ENCODE data around the gene TMEM178B.

TMEM178B gene

GRCh38 chr7:141436575-141437075 is 362.8 kb downstream of the TMEM178B start:
- no peak for DNase-seq

GRCh38 chr7:141439164-141439563 is 365.3 kb downstream of the TMEM178B start:
- DNase-seq = no peak

GRCh38 chr7:141439776-141440175 is 365.9 kb downstream of the TMEM178B start:
- no peak for DNase-seq

DNA sequence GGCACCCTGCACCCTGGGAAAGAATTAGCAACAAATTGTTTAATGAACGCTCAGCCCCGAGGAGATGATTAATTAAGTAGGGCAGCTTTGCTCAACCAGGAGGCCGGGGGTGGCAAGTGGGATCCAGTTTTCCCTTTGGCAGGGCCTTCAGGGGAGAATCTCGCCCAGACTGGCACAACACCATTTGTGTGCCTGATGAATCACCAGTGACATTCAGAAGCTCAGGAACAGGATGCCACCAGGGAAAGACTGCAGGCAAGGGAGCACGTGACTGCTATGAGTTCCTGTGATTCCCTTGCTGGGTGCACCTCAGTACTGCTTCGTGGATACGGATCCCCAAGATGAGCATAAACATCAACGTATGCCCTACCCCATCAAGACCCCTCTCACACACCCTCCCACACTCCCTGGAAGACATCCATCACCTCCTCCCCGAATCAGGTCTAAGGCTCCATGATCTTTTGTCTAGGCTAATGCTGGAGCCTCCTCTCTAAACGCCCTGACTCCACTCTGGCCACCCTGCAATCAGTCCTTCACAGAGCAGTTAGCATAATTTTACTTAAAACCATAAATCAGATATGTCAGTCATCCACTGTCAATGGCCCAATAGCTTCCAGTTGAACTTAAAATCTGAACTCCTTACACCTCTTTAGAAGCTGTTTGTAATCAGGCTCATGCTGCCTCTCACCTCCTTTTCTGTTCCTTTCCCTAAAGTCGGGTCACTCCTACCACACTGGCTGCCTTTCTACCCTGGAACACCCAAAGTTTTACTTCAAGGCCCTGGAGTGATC is 368.2 kb downstream of the TMEM178B start:
- DNase-seq = no peak

DNA sequence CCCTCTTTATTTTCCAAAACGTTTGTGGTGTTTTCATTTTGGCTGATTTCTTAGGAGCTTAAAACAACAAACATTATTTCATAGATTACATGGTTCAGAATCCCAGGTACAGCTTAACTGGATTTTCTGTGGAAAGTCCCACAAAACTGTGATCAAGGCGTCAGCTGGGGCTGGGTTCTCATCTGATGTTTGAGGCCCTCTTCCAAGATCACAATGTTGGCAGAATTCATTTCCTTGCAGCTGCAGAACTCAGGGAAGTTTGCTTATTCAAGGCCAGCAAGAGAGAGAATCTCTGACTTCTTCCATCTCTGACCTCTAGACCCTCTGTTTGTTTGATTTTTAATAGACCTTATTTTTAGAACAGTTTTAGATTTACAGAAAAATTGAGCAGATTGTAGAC is 368.9 kb downstream of the TMEM178B start:
- no peak for DNase-seq

DNA sequence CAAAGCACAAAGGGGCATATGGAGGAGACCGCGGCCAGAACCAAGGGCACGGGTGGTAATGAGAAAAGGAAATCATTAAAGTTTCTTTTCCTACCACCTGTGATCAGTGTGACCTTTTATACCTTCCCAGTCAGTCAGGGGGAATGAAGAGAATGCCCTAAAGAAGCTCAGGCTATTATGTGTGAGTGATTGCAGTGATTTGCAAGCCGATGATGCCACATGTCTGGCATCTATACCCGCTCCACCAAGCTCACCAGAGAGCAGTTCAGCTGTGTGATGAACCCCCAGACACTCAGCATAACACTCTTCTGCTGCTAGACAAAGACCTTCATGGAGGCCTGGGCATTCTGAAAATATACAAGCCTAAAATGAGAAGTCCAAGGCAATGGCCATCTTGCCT is 371.1 kb downstream of the TMEM178B start:
- no peak for DNase-seq

GRCh38 chr7:141451232-141451631 is 377.4 kb downstream of the TMEM178B start:
- no peak for DNase-seq

GRCh38 chr7:141452911-141453310 is 379.0 kb downstream of the TMEM178B start:
- no peak for DNase-seq

GRCh38 chr7:141454338-141454737 is 380.5 kb downstream of the TMEM178B start:
- DNase-seq = no peak

GRCh38 chr7:141455723-141456122 is 381.9 kb downstream of the TMEM178B start:
- DNase-seq = no peak

- DNase-seq = no peak
Observed at GRCh38 chr7:141456298-141456697, 382.4 kb downstream of the TMEM178B start.

DNA sequence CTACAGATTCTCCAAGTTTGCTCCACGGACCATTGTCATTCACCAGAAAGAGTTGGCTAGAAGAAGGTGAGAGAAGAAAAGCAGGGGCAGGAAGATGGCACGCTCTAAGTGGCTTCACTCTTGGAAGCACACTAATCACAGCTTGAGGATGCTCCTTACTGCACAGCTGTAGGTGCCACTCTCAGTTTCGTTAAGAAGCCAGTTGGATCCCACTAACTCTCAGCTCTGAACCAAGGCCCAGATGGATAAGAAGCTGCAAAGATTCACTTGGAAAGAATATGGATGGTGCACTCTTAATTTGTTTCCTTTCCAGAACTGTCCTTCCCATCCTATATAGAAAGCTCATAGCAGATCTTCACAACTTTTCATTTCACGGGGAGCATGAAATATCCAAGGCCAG is 382.8 kb downstream of the TMEM178B start:
- no peak for DNase-seq

GRCh38 chr7:141460781-141461715 is 387.2 kb downstream of the TMEM178B start:
- peak in 1 of 2 donors; percentile 78 for DNase-seq

GRCh38 chr7:141461924-141462323 is 388.1 kb downstream of the TMEM178B start:
- no peak for DNase-seq

DNA sequence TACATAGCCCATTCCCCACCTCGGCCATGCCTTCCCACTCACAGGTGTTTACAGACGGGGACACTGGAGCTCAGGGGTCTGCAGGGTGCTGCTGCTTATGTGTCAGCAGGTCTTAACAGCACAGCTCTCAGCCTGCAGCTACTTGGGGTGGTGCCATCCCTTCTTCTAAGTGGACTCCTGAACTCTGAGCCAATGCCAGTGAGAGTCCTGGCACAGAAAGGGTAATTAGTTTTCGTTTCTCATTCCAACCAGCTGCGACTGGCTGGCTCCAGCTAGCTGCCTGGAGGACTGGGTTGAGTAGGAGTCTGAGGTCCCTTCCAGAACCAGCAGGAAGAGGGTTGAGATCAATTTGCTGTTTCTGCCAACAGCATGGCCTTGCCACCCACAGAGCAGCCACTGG is 389.1 kb downstream of the TMEM178B start:
- peak; percentile 15 to 21 for DNase-seq

DNA sequence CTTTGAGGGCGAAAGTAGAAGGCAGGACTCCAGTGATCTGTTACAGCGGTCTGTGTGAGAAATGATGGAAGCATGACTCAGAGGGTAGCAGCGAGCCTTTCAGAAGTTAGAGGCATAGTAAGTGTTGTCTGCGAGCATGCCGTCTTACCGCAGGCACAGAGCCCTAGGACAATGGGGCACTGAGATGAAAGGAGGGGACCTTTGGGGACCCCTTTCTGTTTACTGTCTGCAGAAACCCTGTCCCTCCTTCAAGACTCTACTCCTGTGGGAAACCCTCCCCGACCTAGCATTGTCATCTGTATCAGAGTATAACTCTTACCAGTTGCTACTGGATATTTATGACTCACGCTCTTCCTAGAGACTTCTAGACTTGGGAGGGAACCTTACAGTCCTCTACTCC is 390.1 kb downstream of the TMEM178B start:
- no peak for DNase-seq

GRCh38 chr7:141464551-141464950 is 390.7 kb downstream of the TMEM178B start:
- no peak for DNase-seq

- no peak for DNase-seq
Observed at GRCh38 chr7:141466151-141466904, 392.5 kb downstream of the TMEM178B start.

- DNase-seq = no peak
Observed at GRCh38 chr7:141468341-141468740, 394.5 kb downstream of the TMEM178B start.

DNA sequence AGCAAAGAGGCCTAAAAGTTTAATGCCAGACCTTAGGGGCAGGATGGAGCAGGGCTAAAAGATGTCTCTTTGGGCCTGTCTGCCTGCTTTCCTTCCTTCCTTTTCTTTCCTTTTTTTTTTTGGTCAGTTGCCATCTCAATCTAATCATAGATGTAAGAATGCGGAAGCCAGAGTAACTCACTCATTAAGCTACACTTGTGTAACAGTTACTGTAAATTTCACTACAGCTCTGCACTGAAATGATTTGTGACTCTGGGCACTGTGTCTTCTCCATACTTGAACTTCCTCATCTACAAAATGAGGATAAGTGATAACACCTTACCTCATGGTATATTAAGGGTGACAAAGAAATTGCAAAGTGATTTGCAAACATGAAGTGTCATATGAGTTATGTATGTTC is 401.8 kb downstream of the TMEM178B start:
- DNase-seq = no peak

DNA sequence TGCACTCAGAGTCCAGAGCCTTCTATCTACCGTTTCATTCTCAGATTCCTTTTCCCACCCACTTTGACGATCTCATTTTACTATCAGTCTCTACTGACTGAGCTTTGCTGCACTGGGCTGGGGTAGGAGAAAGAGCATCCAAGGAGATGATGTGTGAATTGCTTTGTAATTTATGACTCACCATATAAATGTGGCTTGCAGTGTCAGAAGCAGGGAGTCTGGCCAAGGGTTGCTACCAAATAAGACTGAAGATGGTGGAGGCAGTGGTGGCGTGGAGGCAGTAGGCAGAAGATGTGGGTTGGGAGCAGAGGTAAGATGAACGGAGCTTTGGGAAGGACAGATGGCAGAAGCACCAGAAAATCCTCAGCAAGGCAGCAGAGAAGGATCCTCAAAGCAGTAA is 404.0 kb downstream of the TMEM178B start:
- no peak for DNase-seq

GRCh38 chr7:141478845-141479244 is 405.0 kb downstream of the TMEM178B start:
- no peak for DNase-seq

GRCh38 chr7:141480953-141481352 is 407.1 kb downstream of the TMEM178B start:
- no peak for DNase-seq

Measured in hippocampal formation (tissue), 2 donors.